GM12865 (cell line): ENCODE measurements around the gene HSD17B2.
"Not testable (repeated sequence)": the region's sequence is repeated elsewhere in the genome, so short reads cannot be mapped to it uniquely, and the experiment has no call there.

ENCODE experiments used
- DNase-seq: peaks from one replicate; pipeline ENCODE4 v3.0.0; 2010; ENCODE audit warnings: low read depth
- H3K4me3 ChIP-seq: 2 replicates; pipeline ENCODE4 v1.5.1; 2011; ENCODE audit warnings: mild to moderate bottlenecking, low read depth, low read length, control low read depth
- CTCF ChIP-seq: IDR thresholded peaks from 2 replicates; pipeline ENCODE4 v1.5.1; 2011; ENCODE audit warnings: low read length, control low read depth, low read depth, inconsistent platforms; ENCODE audit not compliant: insufficient read depth; ENCODE audit errors: missing control alignments

Gene HSD17B2

GRCh38 chr16:82094942-82095540, 60.0 kb downstream of the HSD17B2 start:
- TF ChIP-seq CTCF = no peak
- H3K4me3 ChIP-seq = no peak overlapping the region
- no peak for DNase-seq

- TF ChIP-seq CTCF = no peak
- DNase-seq = no peak
- H3K4me3 ChIP-seq = no peak overlapping the region
Observed at GRCh38 chr16:82096641-82097040, 61.6 kb downstream of the HSD17B2 start.

GRCh38 chr16:82105107-82105506, 70.1 kb downstream of the HSD17B2 start:
- TF ChIP-seq CTCF = no peak
- no peak for DNase-seq
- H3K4me3 ChIP-seq = no peak overlapping the region

GRCh38 chr16:82108100-82108499, 73.0 kb downstream of the HSD17B2 start:
- no peak for TF ChIP-seq CTCF
- H3K4me3 ChIP-seq = no peak overlapping the region
- no peak for DNase-seq

- DNase-seq = no peak
- TF ChIP-seq CTCF = no peak
- no peak overlapping the region for H3K4me3 ChIP-seq
Observed at GRCh38 chr16:82108774-82109173, 73.7 kb downstream of the HSD17B2 start.

- peak; percentile 3 for DNase-seq
- H3K4me3 ChIP-seq = not testable (repeated sequence)
Observed at GRCh38 chr16:82109266-82109665, 74.2 kb downstream of the HSD17B2 start.

- H3K4me3 ChIP-seq = no peak overlapping the region
- TF ChIP-seq CTCF = no peak
- peak; percentile 9 for DNase-seq
Observed at GRCh38 chr16:82111944-82112343, 76.9 kb downstream of the HSD17B2 start.
